Measurements from ENCODE around the gene HNRNPC.

DNA sequence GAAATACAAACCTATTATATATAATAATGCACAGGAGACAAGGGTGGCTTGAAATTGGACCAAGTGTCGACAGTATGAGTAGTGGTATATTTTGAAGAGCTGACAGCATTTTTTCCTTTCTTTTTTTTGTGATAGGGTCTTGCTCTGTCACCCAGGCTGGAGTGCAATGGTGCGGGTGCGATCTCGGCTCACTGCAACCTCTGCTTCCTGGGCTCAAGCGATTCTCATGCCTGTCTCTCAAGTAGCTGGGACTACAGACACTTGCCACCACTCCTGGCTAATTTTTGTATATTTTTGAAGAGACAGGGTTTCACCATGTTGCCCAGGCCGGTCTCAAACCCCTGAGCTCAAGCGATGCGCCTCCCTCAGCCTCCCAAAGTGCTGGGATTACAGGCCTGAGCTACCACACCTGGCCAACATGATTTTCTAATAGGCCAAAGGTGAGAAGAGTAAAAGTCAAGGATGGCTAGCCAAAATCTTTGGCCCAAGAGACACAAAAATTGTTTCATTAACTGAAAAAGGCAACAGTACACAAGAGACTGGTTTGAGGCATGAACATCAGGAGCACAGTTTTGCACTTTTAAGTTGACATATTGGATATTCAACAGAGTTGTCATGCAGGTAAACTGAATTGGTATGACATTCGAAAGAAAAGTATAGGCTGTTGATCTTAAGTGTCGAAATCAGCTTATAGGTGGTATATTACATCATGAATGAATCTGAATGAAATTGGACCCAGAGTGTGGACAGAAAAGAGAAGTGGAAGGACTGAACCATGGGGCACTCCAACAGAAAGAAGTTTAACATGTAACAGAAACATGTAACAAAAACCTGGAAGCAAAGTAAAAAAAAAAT, 12.5 kb downstream of the HNRNPC start:
- TF ChIP-seq, protein P1, sequence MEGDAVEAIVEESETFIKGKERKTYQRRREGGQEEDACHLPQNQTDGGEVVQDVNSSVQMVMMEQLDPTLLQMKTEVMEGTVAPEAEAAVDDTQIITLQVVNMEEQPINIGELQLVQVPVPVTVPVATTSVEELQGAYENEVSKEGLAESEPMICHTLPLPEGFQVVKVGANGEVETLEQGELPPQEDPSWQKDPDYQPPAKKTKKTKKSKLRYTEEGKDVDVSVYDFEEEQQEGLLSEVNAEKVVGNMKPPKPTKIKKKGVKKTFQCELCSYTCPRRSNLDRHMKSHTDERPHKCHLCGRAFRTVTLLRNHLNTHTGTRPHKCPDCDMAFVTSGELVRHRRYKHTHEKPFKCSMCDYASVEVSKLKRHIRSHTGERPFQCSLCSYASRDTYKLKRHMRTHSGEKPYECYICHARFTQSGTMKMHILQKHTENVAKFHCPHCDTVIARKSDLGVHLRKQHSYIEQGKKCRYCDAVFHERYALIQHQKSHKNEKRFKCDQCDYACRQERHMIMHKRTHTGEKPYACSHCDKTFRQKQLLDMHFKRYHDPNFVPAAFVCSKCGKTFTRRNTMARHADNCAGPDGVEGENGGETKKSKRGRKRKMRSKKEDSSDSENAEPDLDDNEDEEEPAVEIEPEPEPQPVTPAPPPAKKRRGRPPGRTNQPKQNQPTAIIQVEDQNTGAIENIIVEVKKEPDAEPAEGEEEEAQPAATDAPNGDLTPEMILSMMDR (conservative IDR thresholded peaks at IDR 0.05 in 1 of 2, IDR thresholded peaks at IDR 0.05 in 1 of 2; ENCODE audit: low read depth in 1 of 2, low read length in 2 of 2), result no peak
- TF ChIP-seq EZH2 (IDR thresholded peaks at IDR 0.05; ENCODE audit: low read length, missing control alignments), result no peak

All from fibroblast of lung (primary cell).